Endothelial cell of umbilical vein (primary cell): ENCODE data around the gene PKNOX1. TPM values are rescaled to one million over a fixed set of nuclear protein-coding genes. Genes with fewer than 3 reads are reported as not detected.

Experiments
- BruUV-seq: library from RNA; stranded (reverse); fragments of 400-500 nt; replicated peaks from 2 replicates; lab custom pipeline; 2021; lab: Mats Ljungman, UMichigan
- CTCF ChIA-PET: fragments of 300-600, 350-600 bp; sonication (Branson Sonifier 250); formaldehyde crosslinking; loops from one replicate; lab custom pipeline; 2021; ENCODE audit warnings: antibody characterized with exemption, inconsistent platforms; lab: Charles Lee
- POLR2A ChIA-PET: fragments of 300-600, 350-600 bp; sonication (Branson Sonifier 250); formaldehyde crosslinking; loops from one replicate; lab custom pipeline; 2021; ENCODE audit warnings: antibody characterized with exemption, inconsistent platforms; lab: Charles Lee
- DNase-seq: peaks from one replicate; pipeline ENCODE4 v3.0.0-alpha.2; 2011; ENCODE audit warnings: low read depth, low spot score
- FAIRE-seq: peaks from 2 replicates; lab custom pipeline; 2011; peaks lifted over from hg19 to GRCh38; lab: Jason Lieb, UNC
- H2AFZ ChIP-seq: 2 replicates; pipeline ENCODE4 v1.6.0; 2012; ENCODE audit warnings: low read depth, low read length, control low read depth, inconsistent platforms
- H3K27ac ChIP-seq: 2 replicates; pipeline ENCODE4 v1.5.1; 2011; ENCODE audit warnings: low read depth, mild to moderate bottlenecking, control low read depth, low read length, moderate library complexity; ENCODE audit not compliant: insufficient read depth
- H3K27me3 ChIP-seq, 2 experiments: 2 replicates each; pipeline versions ENCODE4 v1.6.0 to v1.6.1; 2011; ENCODE audit warnings: low read length in 2 of 2, mixed read lengths in 1 of 2; ENCODE audit not compliant: control insufficient read depth in 2 of 2, insufficient read depth in 2 of 2
- H3K36me3 ChIP-seq, 2 experiments: 2 replicates in 1 of 2; 3 replicates in 1 of 2; pipeline ENCODE4 v1.5.1; 2011; ENCODE audit warnings: low read length in 2 of 2, mild to moderate bottlenecking in 1 of 2, moderate library complexity in 1 of 2; ENCODE audit not compliant: control insufficient read depth in 2 of 2, insufficient read depth in 2 of 2; ENCODE audit errors: extremely low read depth in 1 of 2
- H3K4me1 ChIP-seq: 3 replicates; pipeline ENCODE4 v1.5.1; 2011; ENCODE audit warnings: mild to moderate bottlenecking, low read length; ENCODE audit not compliant: control insufficient read depth, insufficient read depth; ENCODE audit errors: extremely low read depth
- H3K4me2 ChIP-seq: 2 replicates; pipeline ENCODE4 v1.6.1; 2011; ENCODE audit warnings: low read length, control low read depth, mixed read lengths; ENCODE audit not compliant: insufficient read depth
- H3K4me3 ChIP-seq, 3 experiments: fragments of 200-600 bp in 1 of 3; sonication (generic), shearing (Covaris generic) in 1 of 3; replicated peaks in 1 of 3; 2 replicates each; pipeline ENCODE4 v1.5.1; 2011 to 2016; ENCODE audit warnings: control low read depth in 3 of 3, low read length in 3 of 3, mild to moderate bottlenecking in 2 of 3, inconsistent platforms in 1 of 3, low read depth in 1 of 3, moderate library complexity in 1 of 3; ENCODE audit not compliant: insufficient read depth in 1 of 3
- H3K79me2 ChIP-seq: 2 replicates; pipeline ENCODE4 v1.6.0; 2012; ENCODE audit warnings: low read length, inconsistent platforms; ENCODE audit not compliant: control insufficient read depth, insufficient read depth
- H3K9ac ChIP-seq: replicated peaks from 2 replicates; pipeline ENCODE3; 2011; ENCODE audit warnings: low read length, control low read depth; ENCODE audit not compliant: insufficient read depth; ENCODE audit errors: extremely low read depth
- H3K9me1 ChIP-seq: replicated peaks from 3 replicates; pipeline ENCODE4 v1.6.0; 2011; ENCODE audit warnings: mild to moderate bottlenecking, low read length; ENCODE audit not compliant: control insufficient read depth, insufficient read depth; ENCODE audit errors: extremely low read depth
- H3K9me3 ChIP-seq: replicated peaks from 2 replicates; pipeline ENCODE4 v1.5.1; 2012; ENCODE audit warnings: low read length, inconsistent platforms; ENCODE audit not compliant: control insufficient read depth, insufficient read depth
- H4K20me1 ChIP-seq: replicated peaks from 2 replicates; pipeline ENCODE3; 2011; ENCODE audit warnings: mild to moderate bottlenecking, low read length; ENCODE audit not compliant: control insufficient read depth, insufficient read depth; ENCODE audit errors: extremely low read depth
- EZH2 ChIP-seq: IDR thresholded peaks from 2 replicates; pipeline ENCODE4 v1.6.1; 2012; ENCODE audit warnings: borderline replicate concordance, low read depth, mild to moderate bottlenecking, moderate library complexity, low read length, inconsistent platforms; ENCODE audit not compliant: severe bottlenecking
- FOS ChIP-seq: IDR thresholded peaks from 2 replicates; pipeline ENCODE4 v1.6.1; 2011; ENCODE audit warnings: mild to moderate bottlenecking, low read length, moderate library complexity, borderline replicate concordance; ENCODE audit not compliant: insufficient read depth
- GATA2 ChIP-seq: IDR thresholded peaks from 2 replicates; pipeline ENCODE4 v1.7.0; 2011; ENCODE audit warnings: low read depth, mild to moderate bottlenecking, moderate library complexity, mixed read lengths, low read length; ENCODE audit not compliant: insufficient read length, insufficient read depth
- JUN ChIP-seq: IDR thresholded peaks from 2 replicates; pipeline ENCODE4 v1.6.1; 2011; ENCODE audit warnings: borderline replicate concordance, low read depth; ENCODE audit not compliant: insufficient read length, insufficient read depth
- MYC ChIP-seq: IDR thresholded peaks from one replicate; pipeline ENCODE4 v1.6.1; 2011; ENCODE audit warnings: mild to moderate bottlenecking, low read depth, low read length
- POLR2A ChIP-seq: IDR thresholded peaks from 2 replicates; pipeline ENCODE4 v1.6.1; 2012; ENCODE audit warnings: low read depth, mild to moderate bottlenecking, control low read depth, low read length
- POLR2AphosphoS5 ChIP-seq: IDR thresholded peaks from 2 replicates; pipeline ENCODE4 v1.6.1; 2012; ENCODE audit warnings: low read depth, mild to moderate bottlenecking, control low read depth, low read length, moderate library complexity; ENCODE audit not compliant: insufficient read depth
- dilution Hi-C: fragments of 300-500 bp; cut with MboI; formaldehyde crosslinking; loops from one replicate; pipeline ENCODE4 v1.15.0; 2019; ENCODE audit warnings: low sequenced_read_pairs; ENCODE audit not compliant: extremely low pct_ligation_motif_present
- intact Hi-C: fragments of 100-400 bp; cut with micrococcal nuclease; formaldehyde crosslinking; loops from one replicate; pipeline ENCODE4 v1.10.0; 2022
- polyA plus RNA-seq, 4 experiments: library from polyadenylated mRNA; depleted of rRNA in 3 of 4; stranded (reverse) in 3 of 4; unstranded in 1 of 4; fragments of >200 nt; gene quantifications; 2 replicates each; pipeline versions ENCODE4 v1.2.1 to v1.2.3, GENCODE V29; 2011 to 2012; ENCODE audit warnings: missing spikeins in 1 of 4
- total RNA-seq: library from RNA; stranded (reverse); gene quantifications from 2 replicates; pipeline ENCODE4 v1.2.3, GENCODE V29; 2021
- TF ChIP-seq, protein P1 (sequence below): IDR thresholded peaks from 2 replicates; pipeline ENCODE4 v1.6.1; 2011; ENCODE audit not compliant: insufficient read depth, insufficient read length
- TF ChIP-seq, protein P2 (sequence below), 2 donors: IDR thresholded peaks; 1 replicate in 1 of 2; 2 replicates in 1 of 2; pipeline ENCODE4 v1.5.1; 2011; ENCODE audit warnings: low read length in 2 of 2, mild to moderate bottlenecking in 2 of 2, moderate library complexity in 2 of 2, control low read depth in 1 of 2, inconsistent platforms in 1 of 2, low read depth in 1 of 2; ENCODE audit not compliant: insufficient read depth in 1 of 2; ENCODE audit errors: extremely low read depth in 1 of 2

The PKNOX1 gene
- total and polyA plus RNA-seq, 2 donors (not counting 3 experiments of a cell fraction or from before 2014, with no cell fraction given), result 16.6 to 23.6 TPM

DNA sequence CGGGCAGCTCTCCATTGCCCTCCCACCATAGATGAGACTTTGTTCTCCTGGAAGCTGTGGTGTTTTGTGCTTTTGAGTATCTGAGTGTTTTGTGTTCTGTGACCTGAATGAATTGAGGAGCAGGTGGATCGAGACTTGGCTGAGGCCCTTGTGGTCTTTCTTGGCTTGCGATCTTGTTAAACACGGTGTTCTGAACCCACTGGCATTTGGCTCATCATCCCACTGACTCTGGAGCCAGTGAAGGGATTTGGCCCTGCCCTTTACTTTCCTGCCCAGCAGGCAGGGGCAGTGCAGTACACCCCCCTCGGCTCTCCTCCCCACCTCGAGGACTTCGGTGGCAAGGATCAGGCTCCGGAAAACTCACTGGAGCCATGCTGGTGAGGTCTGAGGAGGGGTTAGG is 30.6 kb downstream of the PKNOX1 start:
- DNase-seq (no peak), FAIRE-seq (no peak)
- no peaks in the 10 kb centered on the region for H3K27me3 ChIP-seq
- dilution Hi-C loops (no loop called here), intact Hi-C loops (no loop called here)
- no peaks in the 10 kb centered on the region for H3K79me2 ChIP-seq
- TF ChIP-seq, protein P1, sequence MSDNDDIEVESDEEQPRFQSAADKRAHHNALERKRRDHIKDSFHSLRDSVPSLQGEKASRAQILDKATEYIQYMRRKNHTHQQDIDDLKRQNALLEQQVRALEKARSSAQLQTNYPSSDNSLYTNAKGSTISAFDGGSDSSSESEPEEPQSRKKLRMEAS, result no peak
- TF ChIP-seq MYC, result no peak
- TF ChIP-seq, protein P2, sequence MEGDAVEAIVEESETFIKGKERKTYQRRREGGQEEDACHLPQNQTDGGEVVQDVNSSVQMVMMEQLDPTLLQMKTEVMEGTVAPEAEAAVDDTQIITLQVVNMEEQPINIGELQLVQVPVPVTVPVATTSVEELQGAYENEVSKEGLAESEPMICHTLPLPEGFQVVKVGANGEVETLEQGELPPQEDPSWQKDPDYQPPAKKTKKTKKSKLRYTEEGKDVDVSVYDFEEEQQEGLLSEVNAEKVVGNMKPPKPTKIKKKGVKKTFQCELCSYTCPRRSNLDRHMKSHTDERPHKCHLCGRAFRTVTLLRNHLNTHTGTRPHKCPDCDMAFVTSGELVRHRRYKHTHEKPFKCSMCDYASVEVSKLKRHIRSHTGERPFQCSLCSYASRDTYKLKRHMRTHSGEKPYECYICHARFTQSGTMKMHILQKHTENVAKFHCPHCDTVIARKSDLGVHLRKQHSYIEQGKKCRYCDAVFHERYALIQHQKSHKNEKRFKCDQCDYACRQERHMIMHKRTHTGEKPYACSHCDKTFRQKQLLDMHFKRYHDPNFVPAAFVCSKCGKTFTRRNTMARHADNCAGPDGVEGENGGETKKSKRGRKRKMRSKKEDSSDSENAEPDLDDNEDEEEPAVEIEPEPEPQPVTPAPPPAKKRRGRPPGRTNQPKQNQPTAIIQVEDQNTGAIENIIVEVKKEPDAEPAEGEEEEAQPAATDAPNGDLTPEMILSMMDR (IDR thresholded peaks at IDR 0.05; ENCODE audit: extremely low read depth in 1 of 2, insufficient read depth in 1 of 2, low read depth in 1 of 2, low read length in 2 of 2), result no peak
- peaks cover 0 to 1% of the 10 kb centered on the region in 2 experiments for H3K36me3 ChIP-seq
- H3K9ac ChIP-seq, result no peak overlapping the region
- no peaks in the 10 kb centered on the region for H4K20me1 ChIP-seq
- POLR2A ChIA-PET, result no interaction called here
- no peak overlapping the region for H3K4me3 ChIP-seq
- H3K4me1 ChIP-seq, result no peaks in the 10 kb centered on the region
- H3K4me2 ChIP-seq, result no peak overlapping the region
- no peak overlapping the region for H2AFZ ChIP-seq
- CTCF ChIA-PET, result no interaction called here
- H3K27ac ChIP-seq, result no peak overlapping the region
- no peaks in the 10 kb centered on the region for H3K9me1 ChIP-seq
- peaks cover 3% of the 10 kb centered on the region for H3K9me3 ChIP-seq
- no TSS peak for BruUV-seq

DNA sequence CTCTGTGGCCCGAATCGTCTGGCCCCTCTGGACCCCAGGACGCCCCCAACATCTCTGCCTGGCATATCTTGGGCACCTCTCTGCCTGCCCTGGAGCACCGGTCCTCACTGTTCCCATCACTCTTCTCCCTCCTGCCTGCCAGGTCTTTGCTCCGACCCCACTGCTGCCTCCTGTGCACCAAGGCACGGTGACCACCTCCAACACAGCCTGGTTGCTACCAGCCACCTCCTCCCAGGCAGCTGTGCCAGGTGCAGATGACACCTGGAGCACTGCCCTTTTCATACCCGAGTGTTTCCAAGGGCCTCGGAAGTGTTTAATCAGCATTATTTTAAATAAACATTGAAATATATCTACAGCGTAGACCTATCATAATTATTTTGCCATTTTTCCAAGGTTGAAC is 31.3 kb downstream of the PKNOX1 start:
- H3K36me3 ChIP-seq, result peaks cover 0 to 1% of the 10 kb centered on the region in 2 experiments
- H3K27me3 ChIP-seq, result no peaks in the 10 kb centered on the region
- dilution Hi-C loops, result no loop called here
- BruUV-seq, result no TSS peak
- CTCF ChIA-PET, result interaction anchor here (2.1 kb wide), 1 partner anchor 14 kb away, joined by 4 read pairs; no protein-coding TSS in a partner anchor
- intact Hi-C loops, result no loop called here
- H3K4me3 ChIP-seq, result no peak overlapping the region
- no peaks in the 10 kb centered on the region for H3K9me3 ChIP-seq
- POLR2A ChIA-PET, result no interaction called here
- H3K4me2 ChIP-seq, result no peak overlapping the region
- no peak overlapping the region for H3K27ac ChIP-seq
- H3K9ac ChIP-seq, result no peak overlapping the region
- H2AFZ ChIP-seq, result no peak overlapping the region
- DNase-seq (no peak), FAIRE-seq (no peak)
- H4K20me1 ChIP-seq, result no peaks in the 10 kb centered on the region
- no peaks in the 10 kb centered on the region for H3K4me1 ChIP-seq
- no peaks in the 10 kb centered on the region for H3K79me2 ChIP-seq
- TF ChIP-seq GATA2 (no peak), FOS (no peak), MYC (no peak), JUN (no peak), EZH2 (no peak), POLR2AphosphoS5 (no peak), POLR2A (no peak)
- TF ChIP-seq, protein P2 (IDR thresholded peaks at IDR 0.05; ENCODE audit: extremely low read depth in 1 of 2, insufficient read depth in 1 of 2, low read depth in 1 of 2, low read length in 2 of 2), result no peak
- TF ChIP-seq, protein P1, result no peak
- no peaks in the 10 kb centered on the region for H3K9me1 ChIP-seq
